Stimulated activated CD8-positive, alpha-beta memory T cell treated with anti-CD3 and anti-CD28 coated beads, Interleukin-2, amount 100 ng/mL, for 1 hour (primary cell): ENCODE measurements around the gene ARF6.
"Not testable (repeated sequence)": the region's sequence is repeated elsewhere in the genome, so short reads cannot be mapped to it uniquely, and the experiment has no call there.

Experiments used
- DNase-seq, 2 donors: peaks; one replicate each; pipeline ENCODE4 v3.0.0-alpha.2; 2020; ENCODE audit warnings: low read depth in 2 of 2

Gene ARF6

DNA sequence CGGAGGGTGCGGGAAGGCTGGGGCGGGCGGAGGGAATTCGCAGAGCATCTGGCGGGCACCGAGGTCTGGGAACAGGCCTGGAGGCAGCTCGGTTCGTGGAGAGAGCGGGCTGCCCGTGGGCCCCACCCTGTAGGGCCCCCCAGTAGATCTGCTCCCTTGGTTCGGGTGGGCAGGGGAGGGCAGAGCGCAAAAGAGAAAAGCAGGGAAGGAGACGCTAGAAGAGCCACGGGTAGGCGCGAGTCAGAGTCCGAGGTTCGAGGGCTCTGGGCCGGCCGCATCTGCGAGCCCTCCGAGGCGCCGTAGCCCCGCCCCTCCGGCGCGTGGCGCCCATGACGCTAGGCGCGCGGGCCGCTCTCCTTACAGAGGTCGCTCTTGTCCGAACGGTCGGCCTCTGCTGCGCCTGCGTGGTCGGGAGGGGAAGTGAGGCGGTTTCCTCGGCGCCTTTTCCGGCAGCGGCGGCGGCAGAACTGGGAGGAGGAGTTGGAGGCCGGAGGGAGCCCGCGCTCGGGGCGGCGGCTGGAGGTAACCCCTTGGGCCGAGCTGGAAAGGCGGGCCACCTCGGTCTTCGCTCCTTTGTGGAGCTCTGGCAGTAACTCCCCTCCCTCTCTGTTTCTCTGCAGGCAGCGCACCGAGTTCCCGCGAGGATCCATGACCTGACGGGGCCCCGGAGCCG lies at the start of gene ARF6:
TSS of gene ARF6 (plus strand) at position 447 of the 673 bp plus-strand sequence. CDS start 655 bp downstream, outside the sequence.
- peak; percentile 93 to 94 for DNase-seq

DNA sequence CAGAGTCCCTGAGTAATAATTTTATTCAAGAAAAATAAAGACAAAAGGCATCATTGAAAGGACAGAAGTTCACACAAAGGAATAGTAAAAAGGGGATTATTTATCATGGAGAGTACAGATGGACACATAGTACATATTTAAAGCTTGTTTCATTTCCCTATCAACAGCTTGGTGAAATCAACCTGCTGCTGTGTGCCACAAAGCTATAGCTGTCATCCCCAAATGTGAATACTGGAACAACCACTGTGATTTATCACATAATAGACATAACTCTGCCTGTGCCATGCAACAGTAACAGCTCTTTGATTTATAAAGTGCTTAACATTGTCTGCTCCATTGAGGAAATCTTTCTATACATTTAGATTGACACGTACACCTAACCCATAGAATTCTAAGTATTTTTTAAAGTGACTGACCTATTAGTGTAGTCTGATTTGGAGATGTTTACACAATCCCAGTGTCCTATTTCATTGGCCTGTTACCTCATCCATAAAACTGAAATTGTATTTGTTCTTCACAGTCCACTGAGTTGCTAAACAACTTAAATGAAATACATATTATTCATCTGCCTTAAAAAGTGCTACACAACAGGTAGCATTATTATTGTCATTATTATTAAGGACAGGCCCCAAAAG lies 43.6 kb upstream of the ARF6 start:
- no peak for DNase-seq

DNA sequence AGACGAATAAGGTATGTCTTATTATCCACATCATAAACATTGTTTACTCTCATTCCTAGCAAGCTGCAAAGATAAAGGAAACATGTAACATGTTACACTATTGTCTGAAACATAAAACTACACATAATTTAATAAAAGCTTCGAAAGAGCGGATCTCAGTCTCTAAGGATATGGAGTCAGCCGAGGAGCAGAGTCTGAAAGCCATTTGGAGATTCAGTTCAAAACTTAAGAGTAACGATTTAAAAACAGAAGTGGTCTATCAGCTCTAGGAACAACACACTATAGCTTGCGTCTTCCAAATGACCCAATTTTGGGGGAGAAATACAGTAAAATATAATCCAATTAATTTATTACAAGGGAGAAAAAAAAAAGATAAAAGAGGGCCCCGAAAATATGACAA lies 41.1 kb upstream of the ARF6 start:
- DNase-seq = no peak

DNA sequence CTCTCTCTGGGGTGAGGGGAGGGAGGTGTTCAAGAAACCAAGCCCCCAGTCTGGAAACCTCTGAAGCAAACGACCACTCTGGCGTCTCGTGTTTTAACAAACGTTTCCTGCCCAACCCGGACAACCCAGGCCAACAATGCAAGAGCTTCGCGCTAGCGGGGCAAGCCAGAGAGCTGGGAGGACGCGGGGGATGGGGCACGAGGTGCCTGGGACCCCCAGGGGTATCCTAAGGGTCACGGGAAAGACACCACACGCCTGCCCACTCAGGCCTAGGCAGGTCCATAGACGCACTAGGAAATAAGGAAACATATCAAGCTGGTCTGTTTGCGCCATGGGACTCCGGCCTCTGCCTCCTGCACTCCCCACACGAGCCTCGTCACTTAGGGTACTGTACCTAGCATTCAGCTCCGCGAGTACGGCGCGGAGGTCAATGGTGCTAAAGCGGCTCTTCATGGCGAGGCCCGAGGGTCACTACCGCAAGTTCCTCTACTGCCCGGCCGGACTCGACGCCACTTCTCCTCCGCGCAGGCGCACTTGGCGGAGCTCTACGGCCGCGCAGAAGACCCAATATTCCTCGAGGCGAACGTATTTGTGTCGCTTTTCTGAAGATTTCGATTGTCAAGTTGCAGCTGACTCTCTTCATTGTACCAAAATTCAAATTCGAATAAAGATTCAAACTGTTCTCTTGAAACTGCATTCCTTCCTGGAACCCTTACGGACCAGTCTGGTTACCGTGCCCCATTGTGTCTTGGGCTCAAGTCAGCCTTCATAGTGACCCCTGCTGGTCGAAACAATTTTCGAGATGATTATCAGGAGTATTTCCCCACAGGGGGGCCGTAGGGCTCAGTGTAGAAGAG lies 40.4 kb upstream of the ARF6 start, which contains the start of gene NEMF:
TSS of gene NEMF (minus strand) at position 488 of the 857 bp plus-strand sequence. CDS start at position 453, 35 bp downstream.
- peak; percentile 51 to 63 for DNase-seq

DNA sequence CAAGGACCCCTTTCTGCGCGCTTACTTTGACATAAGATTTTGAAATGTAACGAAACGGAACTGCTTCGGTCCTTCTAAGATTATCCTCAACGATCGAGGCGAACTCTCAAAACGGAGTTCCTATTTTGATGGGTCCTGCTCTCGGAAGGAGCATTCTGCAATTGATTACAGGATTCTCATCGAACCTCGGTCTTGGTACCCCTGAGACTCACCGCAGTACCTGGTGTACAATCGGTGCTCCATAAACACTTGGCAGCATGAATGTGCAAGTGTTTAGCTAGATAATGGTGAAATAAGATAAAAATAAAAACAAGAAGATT lies 39.8 kb upstream of the ARF6 start:
- no peak for DNase-seq

DNA sequence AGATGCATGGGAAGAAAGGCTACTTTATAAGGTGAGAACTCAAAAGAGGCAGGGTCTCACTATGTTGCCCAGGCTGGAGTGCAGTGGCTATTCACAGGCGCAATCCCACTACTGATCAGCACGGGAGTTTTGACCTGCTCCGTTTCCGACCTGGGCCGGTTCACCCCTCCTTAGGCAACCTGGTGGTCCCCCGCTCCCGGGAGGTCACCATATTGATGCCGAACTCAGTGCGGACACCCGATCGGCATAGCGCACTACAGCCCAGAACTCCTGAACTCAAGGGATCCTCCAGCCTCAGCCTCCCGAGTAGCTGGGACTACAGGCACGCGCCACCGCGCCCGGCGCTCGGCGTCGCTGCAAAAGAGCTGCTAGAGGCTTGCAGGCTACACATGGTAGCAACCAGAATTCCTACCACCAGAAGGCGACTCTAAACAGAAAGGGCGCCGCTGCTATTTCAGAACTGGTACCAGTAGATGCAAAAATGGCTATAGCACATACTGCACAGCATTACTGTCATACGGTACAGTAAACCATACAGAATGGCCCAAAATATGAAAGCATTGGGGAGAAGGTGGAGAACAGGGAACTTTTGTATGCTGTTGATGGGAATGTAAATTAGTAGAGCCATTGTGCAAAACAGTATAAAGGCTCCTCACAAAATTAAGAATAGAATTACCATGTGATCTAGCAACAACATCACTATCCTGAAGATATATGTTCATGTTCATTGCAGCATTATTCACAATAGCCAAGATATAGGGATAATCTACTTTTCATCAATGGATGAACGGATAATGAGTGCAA lies 39.1 kb upstream of the ARF6 start:
- DNase-seq = peak; percentile 45 to 49

DNA sequence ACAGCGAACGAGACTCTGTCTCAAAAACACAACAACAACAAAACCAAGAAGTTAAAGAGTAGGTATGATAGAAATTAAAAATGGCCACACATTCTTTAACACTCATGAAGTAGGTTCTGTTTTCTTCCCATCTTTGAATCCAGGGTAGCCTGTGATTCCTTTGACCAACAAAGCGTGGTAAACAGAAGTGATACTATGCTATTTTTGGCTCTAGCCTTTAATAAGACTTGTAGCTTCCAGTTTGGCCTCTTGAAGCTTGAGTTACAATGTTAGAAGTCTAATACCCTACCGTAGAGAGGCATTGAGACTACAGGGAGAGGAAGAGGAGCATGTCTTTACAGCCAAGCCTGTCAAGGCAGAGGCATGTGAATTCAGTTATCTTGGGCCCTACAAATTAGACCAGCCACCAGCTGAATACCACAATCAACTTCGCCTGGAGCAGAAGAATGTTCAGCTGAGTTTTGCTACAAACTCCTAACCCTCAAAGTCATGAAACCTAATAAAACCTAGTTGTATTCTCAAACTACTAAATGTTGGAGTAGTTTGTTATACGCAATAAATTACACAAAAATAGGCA lies 35.4 kb upstream of the ARF6 start:
- DNase-seq = no peak

DNA sequence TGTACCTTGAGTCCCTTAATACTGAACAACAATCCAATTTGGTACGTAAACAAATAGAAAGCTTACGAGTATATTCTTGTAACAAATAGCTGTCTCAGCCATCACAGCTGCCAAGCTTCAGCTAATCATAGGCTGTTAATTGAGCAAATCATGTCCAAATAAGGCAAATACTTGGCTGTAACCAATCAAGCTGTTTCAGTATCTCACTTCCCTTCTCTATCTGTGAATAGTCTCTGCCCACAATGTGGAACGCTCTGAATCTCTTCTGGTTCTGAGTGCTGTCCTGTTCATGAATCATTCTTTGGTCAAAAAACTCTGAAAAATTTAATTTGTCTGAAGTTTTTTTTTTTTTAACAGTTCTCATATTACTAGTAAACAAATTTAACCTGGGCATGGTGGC lies 34.5 kb upstream of the ARF6 start:
- DNase-seq = no peak

DNA sequence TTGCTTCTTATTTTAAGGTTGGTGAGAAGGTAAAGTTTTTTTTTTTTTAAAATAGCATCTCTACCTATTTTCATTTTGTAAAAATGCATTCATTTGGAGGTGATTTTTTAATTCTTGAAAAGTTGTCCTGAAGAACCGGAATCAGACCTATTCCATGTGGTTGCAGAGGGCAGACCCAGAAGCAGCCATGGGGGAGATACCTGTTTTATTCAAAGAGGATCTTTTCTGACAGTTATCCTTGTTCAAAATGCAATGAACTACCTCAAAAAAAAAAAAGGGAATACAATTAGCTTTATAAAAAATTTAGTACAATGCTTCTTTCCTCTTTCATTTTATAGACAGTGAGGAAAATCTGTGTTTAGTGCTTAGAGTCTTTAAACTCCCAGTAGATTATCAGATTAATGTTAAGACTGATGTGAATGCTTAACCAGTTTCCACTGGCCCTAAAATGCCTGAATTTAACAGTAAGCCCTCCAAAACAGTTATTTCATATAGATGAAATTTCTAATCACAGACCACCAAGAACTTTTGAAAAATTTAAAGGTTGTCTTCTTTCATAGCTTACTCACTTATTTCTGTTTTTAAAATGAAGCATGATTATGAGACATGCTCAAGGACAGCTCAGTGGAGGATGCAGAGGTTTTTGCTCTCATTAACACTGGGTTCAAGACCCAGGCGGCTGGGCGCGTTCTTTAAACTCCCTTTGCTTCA lies 31.7 kb upstream of the ARF6 start:
- no peak for DNase-seq

DNA sequence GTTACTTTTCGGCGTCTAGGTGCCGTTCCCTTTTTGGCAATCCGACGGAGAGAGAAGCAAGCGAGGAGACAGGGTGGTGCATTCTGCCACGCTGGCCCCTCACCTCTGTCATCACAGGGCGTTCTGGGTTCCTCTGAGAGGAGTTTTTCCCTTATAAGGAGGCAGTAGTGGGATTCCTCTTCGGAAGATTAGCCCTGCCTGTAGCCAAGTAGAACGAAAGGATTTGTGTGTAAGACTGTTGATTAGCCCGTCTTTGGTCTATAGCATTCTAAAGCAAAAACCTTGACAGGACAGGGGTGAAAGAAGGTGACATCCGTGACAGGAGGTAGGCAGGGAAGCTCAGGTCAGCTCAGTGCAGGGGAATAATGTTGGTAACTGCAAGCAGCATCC lies 31.2 kb upstream of the ARF6 start:
- peak; percentile 33 to 46 for DNase-seq

DNA sequence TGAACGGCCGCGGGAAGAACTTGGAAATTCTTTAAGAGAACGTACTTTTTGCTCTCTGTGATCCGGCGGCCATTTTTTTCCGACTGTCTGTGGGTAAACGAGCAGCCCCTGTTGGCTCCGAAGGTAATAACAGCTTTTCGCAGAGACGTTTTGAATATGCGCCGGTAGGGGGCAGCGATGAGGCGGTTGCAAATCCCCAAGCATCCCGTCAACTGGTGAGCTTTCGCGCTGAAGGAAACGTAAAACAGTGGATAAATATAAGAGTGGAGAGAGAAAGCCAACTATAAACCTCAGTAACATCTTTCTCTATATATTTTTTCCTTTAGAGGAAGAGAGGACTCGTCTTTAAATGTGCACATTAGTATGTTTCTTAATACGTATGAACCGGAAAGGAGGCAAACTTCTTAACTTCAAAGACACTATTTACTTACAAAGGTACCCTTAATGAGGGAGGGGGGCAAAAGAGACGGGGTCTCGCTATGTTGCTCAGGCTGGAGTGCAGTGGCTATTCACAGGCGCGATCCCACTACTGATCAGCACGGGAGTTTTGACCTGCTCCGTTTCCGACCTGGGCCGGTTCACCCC lies 30.7 kb upstream of the ARF6 start:
- peak; percentile 70 to 72 for DNase-seq

DNA sequence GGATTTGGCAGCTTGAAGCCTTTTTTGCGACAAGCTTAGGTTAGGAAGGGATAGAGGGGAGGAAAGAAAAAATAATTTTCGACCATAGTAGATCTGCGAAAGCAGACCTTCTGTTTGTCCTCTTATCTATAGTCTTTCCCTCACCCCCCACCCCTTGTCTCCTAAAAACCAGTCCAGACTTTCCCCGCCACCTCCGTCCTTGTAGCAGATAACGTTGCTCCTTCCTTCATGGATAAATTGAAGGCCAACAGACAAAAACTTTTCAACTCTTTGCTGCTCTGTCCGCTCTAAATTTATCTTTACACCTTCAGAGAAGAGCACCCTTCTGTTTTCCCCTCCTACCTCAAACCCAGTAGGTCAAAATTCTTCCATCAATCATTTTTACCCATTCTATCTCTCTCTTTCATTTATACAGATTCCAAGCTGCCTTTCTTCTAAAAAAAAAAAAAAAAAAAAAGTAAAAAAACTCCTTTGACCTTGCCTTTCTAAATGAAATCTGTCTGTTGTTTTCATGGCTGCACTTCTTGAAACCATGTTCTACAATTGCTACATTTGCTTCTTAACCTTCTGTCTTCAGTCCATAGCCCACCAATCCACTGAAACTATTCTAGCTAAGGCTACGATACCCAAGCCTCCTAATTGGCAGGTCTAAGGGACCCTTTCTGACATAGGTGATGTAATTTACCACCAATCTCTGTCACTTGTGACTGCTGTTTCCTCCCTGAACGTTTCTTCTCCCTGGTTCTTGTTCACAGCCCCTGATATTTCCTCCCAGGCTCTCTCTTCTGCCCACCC lies 29.2 kb upstream of the ARF6 start:
- no peak for DNase-seq

DNA sequence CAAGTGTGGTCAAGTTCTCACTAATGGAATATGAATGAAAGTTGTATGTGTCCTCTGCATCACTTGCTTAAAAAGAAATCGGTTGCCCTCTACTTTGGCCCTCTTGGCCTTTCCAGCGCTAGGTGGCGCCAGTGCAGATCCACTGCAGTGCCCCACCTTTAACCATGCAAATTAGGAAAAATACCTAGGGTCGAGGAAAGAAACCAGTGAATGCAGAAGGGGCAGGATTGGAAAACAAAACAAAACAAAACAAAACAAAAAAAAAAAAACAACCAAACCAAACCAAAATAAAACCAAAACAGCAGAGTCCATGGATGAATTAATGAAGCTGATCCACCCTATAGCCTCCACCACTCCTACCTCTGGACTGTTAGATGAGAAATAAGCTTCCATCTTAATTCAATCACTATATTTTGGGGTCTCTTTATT lies 27.4 kb upstream of the ARF6 start:
- peak; percentile 62 to 66 for DNase-seq

DNA sequence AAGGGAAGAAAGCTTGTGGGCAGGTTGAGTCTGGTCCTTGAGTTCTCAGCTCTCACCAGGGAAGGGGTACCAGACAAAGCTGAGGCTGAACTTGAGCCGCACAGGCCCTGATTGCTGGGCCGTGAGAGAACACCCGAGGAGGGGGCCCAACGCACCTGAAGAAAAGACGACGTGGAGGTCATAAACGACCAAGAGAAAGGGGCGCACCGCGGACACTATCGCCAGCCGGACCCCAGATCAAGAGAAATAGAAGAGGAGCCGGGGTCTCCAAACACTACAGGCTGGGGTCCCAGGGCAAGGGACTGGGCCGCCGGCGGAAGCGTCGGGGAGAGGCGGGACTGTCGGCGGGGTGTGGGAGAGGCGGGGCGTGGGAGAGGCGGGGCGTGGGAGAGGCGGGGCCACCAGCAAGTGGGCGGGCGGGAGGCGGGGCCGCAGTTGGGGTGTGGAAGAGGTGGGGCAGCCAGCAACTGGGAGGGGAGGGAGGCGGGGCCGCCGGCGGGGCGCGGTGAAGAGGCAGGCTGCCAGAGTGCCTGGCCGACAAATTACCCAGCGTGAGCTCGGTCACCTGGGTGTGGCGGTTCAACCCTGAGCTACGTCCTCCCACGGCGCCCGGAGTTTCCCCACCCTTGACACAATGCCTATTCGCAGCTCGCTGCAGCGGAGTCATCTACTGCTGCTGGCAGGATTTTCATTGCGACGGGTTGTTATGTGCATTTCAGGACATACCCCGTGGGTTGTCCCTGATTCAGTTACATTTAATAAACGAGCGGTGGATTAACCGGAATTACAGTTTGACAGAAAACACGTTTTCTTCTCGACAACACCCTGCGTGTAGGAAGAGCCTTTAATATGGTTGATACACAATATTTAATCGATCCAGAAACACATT lies 24.8 kb upstream of the ARF6 start:
- DNase-seq = peak; percentile 96 to 98

DNA sequence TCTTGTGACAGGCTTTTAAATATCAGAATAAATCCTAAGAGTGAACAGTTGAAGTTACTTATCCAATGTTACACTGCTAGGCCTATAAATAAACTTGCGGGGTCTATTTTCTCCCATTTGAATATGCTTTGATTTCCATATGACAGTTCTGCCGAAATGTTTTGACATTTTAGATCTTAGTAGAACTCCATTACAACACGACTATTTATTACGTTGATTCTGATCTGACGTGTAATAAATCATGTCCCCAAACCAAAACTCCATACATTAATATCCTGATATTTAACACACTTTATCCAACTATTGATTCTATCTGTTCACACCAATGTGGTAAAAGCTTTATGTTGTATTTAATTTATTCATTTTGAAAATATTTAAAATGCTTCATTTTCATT lies 24.2 kb upstream of the ARF6 start:
- no peak for DNase-seq

DNA sequence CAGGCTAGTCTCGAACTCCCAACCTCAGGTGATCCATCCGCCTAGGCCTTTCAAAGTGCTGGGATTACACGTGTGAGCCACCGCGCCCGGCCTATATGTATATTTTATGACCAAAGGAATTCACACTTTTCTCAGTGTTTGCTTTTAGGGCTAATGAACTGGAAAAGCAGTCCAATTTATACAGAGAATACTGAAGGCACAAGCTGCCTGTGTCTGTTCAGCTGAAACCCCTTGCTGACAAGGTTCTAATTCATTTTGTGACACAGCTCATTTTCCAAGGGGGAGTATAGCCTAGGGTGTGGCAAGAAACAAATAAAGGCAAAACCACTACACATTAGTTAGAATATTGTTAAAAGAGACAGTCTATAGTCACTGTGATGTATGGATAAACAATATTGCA lies 22.0 kb upstream of the ARF6 start:
- DNase-seq = no peak

DNA sequence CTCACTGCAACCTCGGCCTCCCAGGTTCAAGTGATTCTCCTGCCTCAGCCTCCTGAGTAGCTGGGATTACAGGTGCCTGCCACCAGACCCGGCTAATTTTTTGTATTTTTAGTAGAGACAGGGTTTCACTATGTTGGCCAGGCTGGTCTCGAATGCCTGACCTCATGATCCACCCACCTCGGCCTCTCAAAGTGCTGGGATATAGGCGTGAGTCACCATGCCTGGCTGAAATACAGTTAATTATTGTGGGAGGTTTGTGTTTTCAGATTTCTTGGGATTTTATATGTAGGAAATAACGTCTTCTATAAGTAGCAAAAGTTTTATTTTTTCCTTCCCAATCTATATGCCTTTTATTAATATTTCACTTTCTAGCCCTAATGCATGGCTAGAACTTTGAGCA lies 19.3 kb upstream of the ARF6 start:
- not testable (repeated sequence) for DNase-seq

DNA sequence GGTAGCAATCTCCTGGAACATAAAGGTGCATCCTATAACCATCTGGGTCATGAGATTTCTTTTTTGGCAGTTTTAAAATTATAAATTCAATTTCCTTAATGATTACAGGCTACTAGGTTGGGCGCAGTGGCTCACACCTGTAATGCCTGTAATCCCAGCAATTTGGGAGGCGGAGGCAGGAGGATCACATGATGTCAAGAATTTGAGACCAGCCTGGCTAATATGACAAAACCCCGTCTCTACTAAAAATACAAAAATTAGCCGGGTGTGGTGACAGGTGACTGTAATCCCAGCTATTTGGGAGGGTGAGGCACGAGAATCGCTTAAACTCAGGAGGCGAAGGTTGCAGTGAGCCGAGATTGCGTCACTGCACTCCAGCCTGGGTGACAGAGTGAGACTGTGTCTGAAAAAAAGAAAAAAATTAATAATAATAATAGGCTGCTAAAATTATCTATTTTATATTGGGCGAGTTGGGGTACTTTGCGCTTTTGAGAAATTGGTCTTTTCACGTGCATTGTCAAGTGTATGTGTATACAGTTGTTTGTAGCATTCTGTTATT lies 17.2 kb upstream of the ARF6 start:
- no peak for DNase-seq
